Astrocyte of the spinal cord (primary cell): ENCODE measurements around the gene CD7.
"Not testable (repeated sequence)": the region's sequence is repeated elsewhere in the genome, so short reads cannot be mapped to it uniquely, and the experiment has no call there.

ENCODE experiments used
- DNase-seq: peaks from one replicate; pipeline ENCODE4 v3.0.0; 2011; ENCODE audit warnings: low read depth, low spot score
- H3K4me3 ChIP-seq: 2 replicates; pipeline ENCODE4 v1.5.1; 2011; ENCODE audit warnings: low read depth, mild to moderate bottlenecking, low read length, moderate library complexity
- in situ Hi-C: cut with HindIII; loops from 2 replicates; pipeline ENCODE4 v1.10.0; 2017; ENCODE audit warnings: low sequenced_read_pairs
- TF ChIP-seq, protein P1 (sequence below): IDR thresholded peaks from 2 replicates; pipeline ENCODE4 v1.5.1; 2012; ENCODE audit warnings: low read depth, mild to moderate bottlenecking, low read length, inconsistent platforms

The CD7 gene

DNA sequence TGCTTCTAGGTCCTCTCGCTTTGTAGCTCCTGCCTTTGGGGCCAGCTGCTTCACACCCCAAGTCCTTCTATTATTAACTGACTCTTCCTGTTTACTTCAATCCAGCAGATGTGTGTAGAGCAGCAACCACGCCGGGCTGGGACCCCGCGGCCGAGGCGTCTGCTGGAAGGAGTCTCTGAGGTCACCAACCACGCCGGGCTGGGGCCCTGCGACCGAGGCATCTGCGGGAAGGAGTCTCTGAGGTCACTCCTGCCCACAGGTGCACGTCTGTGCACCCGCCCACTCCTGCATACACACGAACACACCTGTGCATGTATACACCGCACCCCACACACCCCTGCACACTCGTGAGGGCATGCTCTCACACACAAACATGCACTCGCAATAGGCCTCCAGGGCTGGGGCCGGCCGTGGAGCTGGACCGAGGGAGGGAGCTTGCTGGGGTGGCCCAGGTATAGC is 33.9 kb upstream of the CD7 start:
- TF ChIP-seq, protein P1, sequence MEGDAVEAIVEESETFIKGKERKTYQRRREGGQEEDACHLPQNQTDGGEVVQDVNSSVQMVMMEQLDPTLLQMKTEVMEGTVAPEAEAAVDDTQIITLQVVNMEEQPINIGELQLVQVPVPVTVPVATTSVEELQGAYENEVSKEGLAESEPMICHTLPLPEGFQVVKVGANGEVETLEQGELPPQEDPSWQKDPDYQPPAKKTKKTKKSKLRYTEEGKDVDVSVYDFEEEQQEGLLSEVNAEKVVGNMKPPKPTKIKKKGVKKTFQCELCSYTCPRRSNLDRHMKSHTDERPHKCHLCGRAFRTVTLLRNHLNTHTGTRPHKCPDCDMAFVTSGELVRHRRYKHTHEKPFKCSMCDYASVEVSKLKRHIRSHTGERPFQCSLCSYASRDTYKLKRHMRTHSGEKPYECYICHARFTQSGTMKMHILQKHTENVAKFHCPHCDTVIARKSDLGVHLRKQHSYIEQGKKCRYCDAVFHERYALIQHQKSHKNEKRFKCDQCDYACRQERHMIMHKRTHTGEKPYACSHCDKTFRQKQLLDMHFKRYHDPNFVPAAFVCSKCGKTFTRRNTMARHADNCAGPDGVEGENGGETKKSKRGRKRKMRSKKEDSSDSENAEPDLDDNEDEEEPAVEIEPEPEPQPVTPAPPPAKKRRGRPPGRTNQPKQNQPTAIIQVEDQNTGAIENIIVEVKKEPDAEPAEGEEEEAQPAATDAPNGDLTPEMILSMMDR, result no peak
- H3K4me3 ChIP-seq, result no peak overlapping the region
- no peak for DNase-seq
- in situ Hi-C loops, result no loop called here

DNA sequence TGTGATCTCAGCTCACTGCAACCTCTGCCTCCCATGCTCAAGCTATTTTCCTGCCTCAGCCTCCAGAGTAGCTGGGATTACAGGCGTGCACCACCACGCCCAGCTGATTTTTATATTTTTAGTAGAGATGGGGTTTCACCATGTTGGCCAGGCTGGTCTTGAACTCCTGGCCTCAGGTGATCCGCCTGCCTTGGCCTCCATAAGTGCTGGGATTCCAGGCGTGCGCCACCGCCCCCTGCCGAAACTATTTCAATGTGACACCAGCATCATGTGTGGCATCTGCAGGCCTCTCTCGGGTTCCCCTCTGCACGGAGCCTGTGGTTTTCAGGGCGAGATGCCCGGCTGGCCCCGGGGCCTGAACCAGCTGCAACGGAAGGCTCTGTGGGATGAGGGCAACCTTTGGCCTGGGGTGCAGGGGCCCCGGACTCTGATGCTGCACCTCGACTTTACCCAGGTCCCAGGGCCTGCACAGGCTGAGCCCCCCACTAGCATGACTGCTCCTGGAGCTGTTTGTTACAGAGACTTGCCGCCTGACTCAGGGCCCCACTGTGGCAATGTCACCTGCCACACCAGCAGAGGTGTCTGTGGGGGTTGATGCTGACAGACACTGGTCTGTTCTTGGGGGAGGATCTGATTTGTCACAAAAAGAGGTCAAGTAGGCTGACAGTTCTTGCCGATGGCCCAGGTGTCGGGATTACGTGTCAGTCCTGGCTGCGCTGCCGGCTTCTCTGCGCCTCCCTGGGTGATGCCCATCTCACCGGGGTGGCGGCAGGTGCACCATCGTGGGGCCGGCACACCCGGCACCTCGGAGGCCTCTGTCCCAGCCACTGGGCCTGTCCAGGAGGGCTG is 33.0 kb upstream of the CD7 start:
- H3K4me3 ChIP-seq, result no peak overlapping the region
- TF ChIP-seq, protein P1, result no peak
- no peak for DNase-seq
- in situ Hi-C loops, result no loop called here

DNA sequence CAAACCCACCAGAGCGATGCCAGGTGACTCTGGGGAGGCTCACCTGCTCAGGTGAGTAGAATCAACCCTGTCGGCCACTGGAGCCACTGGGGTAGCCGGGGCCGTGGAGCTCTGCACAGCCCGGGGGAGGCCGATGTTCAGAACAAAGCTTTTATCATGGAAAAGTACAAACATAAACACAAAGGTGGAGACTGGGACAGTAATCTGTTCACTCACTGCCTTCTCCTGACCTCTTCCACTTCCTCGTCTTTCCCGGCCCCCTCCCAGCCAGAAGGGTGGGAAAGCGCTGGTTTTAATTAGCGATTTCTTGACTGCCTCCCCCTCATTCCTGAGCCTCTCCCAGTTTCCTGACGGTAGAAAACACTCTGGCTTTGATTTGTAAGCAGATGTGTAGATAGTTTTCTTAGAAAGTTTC is 31.9 kb upstream of the CD7 start:
- in situ Hi-C loops, result loop anchor here (10.0 kb wide), 1 partner anchor 66 kb away; the partner anchor contains the start of genes HEXD and OGFOD3
- TF ChIP-seq, protein P1, result no peak
- DNase-seq, result no peak
- H3K4me3 ChIP-seq, result no peak overlapping the region

DNA sequence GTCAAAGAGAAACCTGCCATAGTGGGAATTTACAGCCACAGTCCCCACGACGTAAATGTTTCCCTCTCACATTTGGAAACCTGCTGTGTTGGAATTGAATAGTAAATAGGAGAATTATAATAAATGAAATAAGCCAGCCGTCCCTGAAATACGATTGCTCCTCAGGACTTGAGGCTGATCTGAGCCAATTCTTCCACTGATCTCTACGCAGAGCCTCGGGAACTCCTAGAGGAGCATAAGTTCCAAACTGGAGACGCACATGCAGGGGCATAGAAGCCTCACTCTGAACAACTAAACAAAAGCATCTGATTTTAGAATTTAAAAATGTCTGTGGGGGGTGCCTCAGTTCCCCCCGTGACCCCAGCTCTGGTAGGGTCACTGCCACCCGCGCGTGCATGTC is 31.5 kb upstream of the CD7 start:
- no peak overlapping the region for H3K4me3 ChIP-seq
- in situ Hi-C loops, result loop anchor here (10.0 kb wide), 1 partner anchor 66 kb away; the partner anchor contains the start of genes HEXD and OGFOD3

DNA sequence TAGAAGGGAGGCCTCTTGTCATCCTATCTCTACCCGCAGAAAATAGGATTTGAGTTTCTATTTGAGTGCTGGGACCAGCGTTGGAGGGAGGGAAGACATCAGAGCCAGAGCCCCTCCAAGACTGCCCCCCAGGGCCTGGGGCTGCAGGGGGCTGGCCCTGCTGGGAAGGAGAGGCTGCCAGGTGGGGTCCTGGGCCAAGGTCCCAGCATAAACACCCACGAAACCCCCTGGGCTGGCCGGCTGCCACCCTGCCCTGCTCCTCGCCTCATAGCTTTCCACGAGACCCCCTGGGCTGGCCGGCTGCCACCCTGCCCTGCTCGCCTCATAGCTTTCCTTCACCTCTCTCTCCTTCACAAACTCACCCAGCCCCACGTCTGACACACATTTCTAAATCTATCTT is 31.0 kb upstream of the CD7 start:
- in situ Hi-C loops, result loop anchor here (10.0 kb wide), 1 partner anchor 66 kb away; the partner anchor contains the start of genes HEXD and OGFOD3
- no peak for DNase-seq
- no peak overlapping the region for H3K4me3 ChIP-seq
- TF ChIP-seq, protein P1, result no peak

More for the DNA sequence above, 31.5 kb upstream of the CD7 start:
- no peak for DNase-seq
- TF ChIP-seq, protein P1, result no peak

DNA sequence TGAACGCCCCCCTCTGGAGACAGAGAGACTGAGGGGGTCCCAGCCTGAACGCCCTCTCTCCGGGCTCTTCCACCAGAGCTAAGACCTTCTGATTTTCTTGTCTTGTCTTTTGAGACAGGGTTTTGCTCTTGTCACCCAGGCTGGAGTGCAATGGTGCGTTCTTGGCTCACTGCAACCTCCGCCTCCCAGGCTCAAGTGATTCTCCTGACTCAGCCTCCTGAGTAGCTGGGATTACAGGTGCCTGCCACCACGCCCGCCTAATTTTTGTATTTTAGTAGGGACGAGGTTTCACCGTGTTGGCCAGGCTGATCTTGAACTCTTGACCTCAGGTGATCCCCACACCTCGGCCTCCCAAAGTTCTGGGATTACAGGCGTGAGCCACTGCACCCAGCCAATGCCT is 30.6 kb upstream of the CD7 start:
- not testable (repeated sequence) for H3K4me3 ChIP-seq, DNase-seq
- in situ Hi-C loops, result loop anchor here (10.0 kb wide), 1 partner anchor 67 kb away; the partner anchor contains the start of genes HEXD and OGFOD3
